Type B pancreatic cell (in vitro differentiated cells): Measurements from ENCODE around the gene DHRS4. TPM values are rescaled to one million over a fixed set of nuclear protein-coding genes. Genes with fewer than 3 reads are reported as not detected.
"Not testable (repeated sequence)": the region's sequence is repeated elsewhere in the genome, so short reads cannot be mapped to it uniquely, and the experiment has no call there.

Experiments
- DNase-seq: peaks from one replicate; pipeline ENCODE4 v3.0.0; 2021; ENCODE audit warnings: mixed read lengths; ENCODE audit not compliant: unreplicated experiment; ENCODE audit errors: extremely low spot score
- H3K27ac Mint-ChIP-seq: 2 replicates; pipeline ENCODE4 v1.8.0; 2021; ENCODE audit warnings: mild to moderate bottlenecking, mixed read lengths
- H3K27me3 Mint-ChIP-seq: 2 replicates; pipeline ENCODE4 v1.8.0; 2021; ENCODE audit warnings: mixed read lengths
- H3K36me3 Mint-ChIP-seq: 2 replicates; pipeline ENCODE4 v1.8.0; 2021; ENCODE audit warnings: mixed read lengths
- H3K4me1 Mint-ChIP-seq: one replicate; pipeline ENCODE4 v1.8.0; 2021; ENCODE audit warnings: mixed read lengths; ENCODE audit not compliant: unreplicated experiment
- H3K4me3 Mint-ChIP-seq: 2 replicates; pipeline ENCODE4 v1.8.0; 2021; ENCODE audit warnings: mild to moderate bottlenecking, mixed read lengths
- H3K9me3 Mint-ChIP-seq: 2 replicates; pipeline ENCODE4 v1.8.0; 2021; ENCODE audit warnings: mixed read lengths
- CTCF ChIP-seq: fragments of 200-600 bp; sonication (generic); conservative IDR thresholded peaks from 2 replicates; pipeline ENCODE4 v1.5.0; 2021; ENCODE audit warnings: antibody characterized with exemption, mild to moderate bottlenecking
- total RNA-seq: library from RNA; stranded (reverse); gene quantifications from 2 replicates; pipeline ENCODE4 v1.2.1, GENCODE V29; 2021; ENCODE audit warnings: low replicate concordance

The DHRS4 gene
- total RNA-seq, 1 donor from 2014 or later = 18.8 TPM

DNA sequence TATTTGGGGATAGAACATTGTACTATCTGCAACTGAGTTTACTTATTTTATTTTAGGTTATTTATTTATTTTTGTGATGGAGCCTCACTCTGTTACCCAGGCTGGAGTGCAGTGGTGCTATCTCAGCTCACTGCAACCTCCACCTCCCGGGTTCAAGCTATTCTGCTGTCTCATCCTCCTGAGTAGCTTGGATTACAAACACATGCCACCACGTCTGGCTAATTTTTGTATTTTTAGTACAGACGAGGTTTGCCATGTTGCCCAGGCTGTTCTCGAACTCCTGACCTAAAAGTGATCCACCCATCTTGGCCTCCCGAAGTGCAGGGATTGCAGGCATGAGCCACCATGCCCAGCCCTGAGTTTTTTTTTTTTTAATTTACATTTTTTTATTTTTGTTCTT is 46.1 kb downstream of the DHRS4 start:
- not testable (repeated sequence) for H3K9me3 Mint-ChIP-seq, H3K4me3 Mint-ChIP-seq, H3K27me3 Mint-ChIP-seq, H3K36me3 Mint-ChIP-seq, H3K27ac Mint-ChIP-seq, DNase-seq, H3K4me1 Mint-ChIP-seq

- not testable (repeated sequence) for H3K4me3 Mint-ChIP-seq, DNase-seq, H3K9me3 Mint-ChIP-seq, H3K4me1 Mint-ChIP-seq, H3K27me3 Mint-ChIP-seq, H3K27ac Mint-ChIP-seq, H3K36me3 Mint-ChIP-seq
These were observed 47.5 kb downstream of the DHRS4 start for GRCh38 chr14:24001078-24001477.

DNA sequence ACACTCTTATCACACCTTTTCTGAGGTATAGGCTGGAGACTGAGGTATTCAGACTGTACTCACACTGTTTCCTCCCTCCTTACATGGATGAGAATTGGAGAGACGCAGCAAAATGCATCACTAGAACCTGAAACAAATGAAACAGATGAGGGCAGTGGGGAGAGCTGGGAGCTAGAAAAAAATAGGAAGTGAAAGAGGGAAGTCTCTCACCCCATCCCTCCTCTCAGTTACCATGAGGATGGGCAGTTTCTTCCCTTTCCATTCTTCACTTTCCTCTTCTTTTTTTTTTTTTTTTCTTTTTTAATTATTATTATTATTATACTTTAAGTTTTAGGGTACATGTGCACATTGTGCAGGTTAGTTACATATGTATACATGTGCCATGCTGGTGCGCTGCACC is 48.1 kb downstream of the DHRS4 start:
- H3K36me3 Mint-ChIP-seq, H3K4me1 Mint-ChIP-seq, H3K9me3 Mint-ChIP-seq, H3K27ac Mint-ChIP-seq, DNase-seq, H3K4me3 Mint-ChIP-seq, H3K27me3 Mint-ChIP-seq: not testable (repeated sequence)

- H3K4me3 Mint-ChIP-seq = peak overlapping the region; percentile 62
- not testable (repeated sequence) for DNase-seq, H3K9me3 Mint-ChIP-seq, H3K27ac Mint-ChIP-seq, H3K27me3 Mint-ChIP-seq, H3K4me1 Mint-ChIP-seq, H3K36me3 Mint-ChIP-seq
These were observed 52.9 kb downstream of the DHRS4 start for GRCh38 chr14:24006471-24006816.

DNA sequence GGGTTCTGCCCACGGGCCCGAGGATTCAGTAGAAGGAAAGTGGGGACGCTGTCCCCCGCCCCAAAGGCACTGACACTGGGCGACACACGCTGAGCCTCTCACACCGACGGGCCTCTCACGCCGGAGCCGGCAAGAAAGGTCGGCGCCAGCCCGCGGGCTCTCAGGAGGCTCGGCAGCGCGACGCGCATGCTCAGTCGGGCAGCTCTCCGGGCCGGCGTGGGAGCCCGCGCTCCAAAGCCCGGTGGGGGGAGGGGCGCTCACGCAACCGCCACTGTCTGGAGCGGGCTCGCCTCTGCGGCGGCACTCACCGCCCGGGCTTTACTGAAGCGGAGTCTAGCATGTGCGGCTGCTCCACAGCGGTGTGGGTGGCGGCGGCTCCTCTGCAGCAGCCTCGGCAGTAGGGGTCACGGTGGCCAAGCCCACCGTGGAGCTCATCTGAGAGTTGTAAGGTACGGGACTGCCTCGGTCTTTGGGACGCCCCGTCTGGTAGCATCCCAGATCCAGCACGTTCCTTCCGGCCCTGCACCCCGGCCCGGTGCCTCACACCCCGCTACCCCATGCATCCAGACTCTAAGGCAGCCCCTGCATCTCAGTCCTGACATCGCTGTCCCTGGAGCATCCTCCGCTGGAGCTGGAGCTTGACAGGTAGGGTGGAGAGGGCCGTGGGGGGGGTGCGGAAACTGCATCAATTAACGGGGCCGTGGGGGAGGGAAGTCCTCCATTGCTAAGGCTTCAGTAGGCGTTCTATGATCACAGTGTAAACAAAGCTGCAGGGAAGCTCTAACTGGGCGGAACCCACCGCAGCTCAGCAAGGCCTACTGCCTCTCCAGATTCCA is 53.5 kb downstream of the DHRS4 start:
- H3K27ac Mint-ChIP-seq, H3K9me3 Mint-ChIP-seq, H3K27me3 Mint-ChIP-seq, H3K4me1 Mint-ChIP-seq, H3K36me3 Mint-ChIP-seq: not testable (repeated sequence)
- DNase-seq = peak; percentile 80
- peak overlapping the region; percentile 62 for H3K4me3 Mint-ChIP-seq

DNA sequence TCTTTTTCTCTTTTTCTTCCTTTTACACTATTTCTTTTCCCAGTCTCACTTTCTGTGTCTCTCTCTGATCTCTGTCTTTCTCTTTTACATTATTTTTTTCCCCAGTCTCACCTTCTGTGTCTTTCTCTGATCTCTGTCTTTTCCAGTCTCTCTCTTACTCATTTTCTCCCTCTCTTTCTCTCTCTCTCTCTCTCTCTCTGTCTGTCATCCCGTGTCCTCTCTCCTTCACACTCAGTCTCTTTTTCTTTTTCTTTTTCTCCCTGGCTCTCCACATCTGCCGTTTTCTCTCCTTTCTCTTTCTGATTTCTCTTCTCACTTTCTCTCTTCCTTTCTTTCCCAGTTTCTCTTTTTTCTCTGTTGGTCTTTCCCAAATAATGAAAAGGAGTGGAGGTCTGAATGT is 57.5 kb downstream of the DHRS4 start:
- H3K4me3 Mint-ChIP-seq = no peak overlapping the region
- no peak for DNase-seq
- no peak overlapping the region for H3K27ac Mint-ChIP-seq
- H3K4me1 Mint-ChIP-seq = no peaks in the 10 kb centered on the region
- H3K27me3 Mint-ChIP-seq = peaks cover 6% of the 10 kb centered on the region
- no peaks in the 10 kb centered on the region for H3K9me3 Mint-ChIP-seq
- no peaks in the 10 kb centered on the region for H3K36me3 Mint-ChIP-seq
- no peak for TF ChIP-seq CTCF

- H3K4me3 Mint-ChIP-seq, H3K27me3 Mint-ChIP-seq, H3K4me1 Mint-ChIP-seq, DNase-seq, H3K27ac Mint-ChIP-seq, H3K36me3 Mint-ChIP-seq, H3K9me3 Mint-ChIP-seq: not testable (repeated sequence)
These were observed 59.2 kb downstream of the DHRS4 start for GRCh38 chr14:24012726-24013273.

DNA sequence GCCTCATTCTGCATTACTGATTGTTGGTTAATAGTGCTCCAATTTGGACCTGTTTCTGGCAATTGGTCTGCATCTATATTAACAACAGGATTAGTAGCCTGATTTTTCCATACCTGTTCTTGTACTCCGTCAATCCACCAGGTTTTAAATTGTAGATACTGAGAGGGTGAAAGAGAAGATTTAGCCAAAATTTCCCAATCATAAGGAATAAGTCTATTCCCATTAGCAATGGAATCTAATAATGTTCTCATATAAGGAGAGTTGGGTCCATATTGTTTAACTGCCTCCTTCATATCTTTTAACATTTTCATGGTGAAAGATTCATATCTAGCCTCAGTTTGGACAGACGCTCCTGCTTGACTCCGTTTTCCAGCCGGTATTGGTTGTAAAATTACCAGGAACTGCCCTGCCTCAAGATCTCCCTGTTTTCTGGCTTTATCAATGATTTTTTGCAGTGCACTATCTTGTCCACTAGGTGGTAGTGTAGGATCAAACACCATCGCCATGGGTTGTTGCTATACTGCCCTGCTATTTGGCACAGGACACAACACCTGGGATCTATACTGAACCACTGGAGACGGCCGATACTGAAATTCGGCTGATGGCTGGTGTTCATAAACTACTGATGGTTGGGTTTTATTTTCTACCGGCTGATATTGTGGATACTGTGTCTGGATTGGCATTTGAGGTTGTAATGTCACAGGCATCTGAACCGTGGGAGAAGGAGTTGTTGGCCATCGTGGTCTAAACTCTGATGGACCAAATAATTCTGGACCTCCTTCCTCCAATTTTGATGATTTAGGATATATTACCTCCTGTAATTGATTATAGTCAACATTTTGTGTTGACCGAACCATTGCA is 60.3 kb downstream of the DHRS4 start:
- Mint-ChIP-seq H3K36me3 (no peaks in the 10 kb centered on the region), H3K27ac (no peak overlapping the region), H3K4me3 (no peak overlapping the region), H3K4me1 (no peaks in the 10 kb centered on the region), H3K9me3 (no peaks in the 10 kb centered on the region), H3K27me3 (peaks cover 6% of the 10 kb centered on the region)
- peak; percentile 93 for TF ChIP-seq CTCF
- no peak for DNase-seq

DNA sequence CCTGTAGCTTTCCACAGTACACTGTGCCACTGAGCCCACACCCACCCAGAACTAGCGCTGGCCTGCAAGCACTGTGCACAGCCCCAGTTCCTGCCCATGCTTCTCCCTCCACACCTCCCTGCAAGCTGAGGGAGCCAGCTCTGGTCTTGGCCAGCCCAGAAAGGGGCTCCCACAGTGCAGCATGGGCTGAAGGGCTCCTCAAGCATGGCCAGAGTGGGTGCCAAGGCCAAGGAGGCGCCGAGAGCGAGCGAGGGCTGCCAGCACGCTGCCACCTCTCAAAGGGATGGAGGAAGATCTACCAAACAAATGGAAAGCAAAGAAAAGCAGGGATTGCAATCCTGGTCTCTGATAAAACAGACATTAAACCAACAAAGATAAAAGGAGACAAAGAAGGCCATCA is 62.2 kb downstream of the DHRS4 start:
- H3K36me3 Mint-ChIP-seq, H3K27ac Mint-ChIP-seq, H3K27me3 Mint-ChIP-seq, H3K4me3 Mint-ChIP-seq, H3K9me3 Mint-ChIP-seq, DNase-seq, H3K4me1 Mint-ChIP-seq: not testable (repeated sequence)
